ENCODE results near the gene PPA1.

Gene PPA1

DNA sequence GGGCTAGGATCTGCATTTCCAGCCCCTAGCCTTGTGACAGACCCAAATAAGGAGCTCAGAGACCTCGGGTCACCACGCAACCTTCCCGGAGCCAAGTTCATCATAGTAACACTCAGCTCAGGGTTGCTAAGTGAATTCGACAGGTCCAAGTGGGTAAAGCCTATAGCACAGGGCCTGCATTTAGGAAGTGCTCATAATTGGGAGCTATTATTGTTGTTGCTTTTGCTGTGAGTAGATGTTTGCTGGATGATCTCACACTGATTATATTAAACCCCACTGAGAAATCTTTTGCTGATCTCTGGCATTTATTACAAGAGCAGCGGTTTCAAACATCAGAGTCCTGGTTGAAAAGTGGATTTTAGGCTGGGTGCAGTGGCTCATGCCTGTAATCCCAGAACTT, 42.6 kb downstream of the PPA1 start:
- no peaks in the 10 kb centered on the region for H3K27me3 ChIP-seq (ENCODE audit: insufficient read depth, low read length, poor library complexity)
- H3K9ac ChIP-seq (ENCODE audit: low read depth, low read length), result no peak overlapping the region
- H3K9me3 ChIP-seq (ENCODE audit: insufficient read depth, low read length, severe bottlenecking), result no peaks in the 10 kb centered on the region
- no peaks in the 10 kb centered on the region for H3K4me1 ChIP-seq (ENCODE audit: insufficient read depth, low read length)
- no peaks in the 10 kb centered on the region for H3K79me2 ChIP-seq (ENCODE audit: insufficient read depth, low read length)
- H3K4me2 ChIP-seq (ENCODE audit: insufficient read depth, low read length), result no peak overlapping the region
- no peak overlapping the region for H3K4me3 ChIP-seq (ENCODE audit: low read depth in 1 of 2, low read length in 2 of 2)
- H3K27ac ChIP-seq (ENCODE audit: low read length), result no peak overlapping the region
- ATAC-seq (ENCODE audit: insufficient read depth, low read depth) (no peak), DNase-seq (no peak)
- H3K36me3 ChIP-seq (ENCODE audit: insufficient read depth, low read length), result no peaks in the 10 kb centered on the region
- TF ChIP-seq CTCF (IDR thresholded peaks at IDR 0.05; ENCODE audit: borderline replicate concordance, extremely low read depth, low read length, poor library complexity, severe bottlenecking) (no peak), EZH2 (IDR thresholded peaks at IDR 0.05; ENCODE audit: borderline replicate concordance, low read depth, low read length, severe bottlenecking) (no peak)
- no peak overlapping the region for H2AFZ ChIP-seq (ENCODE audit: low read depth, low read length)
- H4K20me1 ChIP-seq (ENCODE audit: insufficient read depth, low read length), result no peaks in the 10 kb centered on the region

DNA sequence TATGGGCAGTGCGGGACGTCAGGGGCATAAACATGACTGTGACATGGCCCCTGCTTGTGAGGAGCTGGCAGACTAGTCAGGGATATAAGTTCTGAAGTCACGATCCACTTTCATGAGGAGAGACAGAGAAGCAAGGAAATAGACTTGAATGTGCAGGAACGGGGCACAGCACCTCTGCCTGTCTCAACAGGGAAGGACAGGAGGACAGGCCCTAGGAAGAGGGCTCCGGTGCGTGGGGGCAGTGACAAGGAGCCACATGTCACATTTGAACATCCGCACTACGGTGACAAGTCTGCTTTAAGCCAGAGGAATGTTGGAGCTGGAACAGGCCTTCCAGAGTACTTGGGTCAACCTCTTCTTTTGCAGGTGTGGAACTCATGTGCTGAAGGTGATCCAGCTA, 43.1 kb downstream of the PPA1 start:
- H4K20me1 ChIP-seq (ENCODE audit: insufficient read depth, low read length), result no peaks in the 10 kb centered on the region
- H3K27ac ChIP-seq (ENCODE audit: low read length), result no peak overlapping the region
- H3K4me2 ChIP-seq (ENCODE audit: insufficient read depth, low read length), result no peak overlapping the region
- H3K79me2 ChIP-seq (ENCODE audit: insufficient read depth, low read length), result no peaks in the 10 kb centered on the region
- H3K4me1 ChIP-seq (ENCODE audit: insufficient read depth, low read length), result no peaks in the 10 kb centered on the region
- no peak overlapping the region for H2AFZ ChIP-seq (ENCODE audit: low read depth, low read length)
- H3K4me3 ChIP-seq (ENCODE audit: low read depth in 1 of 2, low read length in 2 of 2), result no peak overlapping the region
- DNase-seq (no peak), ATAC-seq (ENCODE audit: insufficient read depth, low read depth) (no peak)
- no peak overlapping the region for H3K9ac ChIP-seq (ENCODE audit: low read depth, low read length)
- no peaks in the 10 kb centered on the region for H3K36me3 ChIP-seq (ENCODE audit: insufficient read depth, low read length)
- H3K9me3 ChIP-seq (ENCODE audit: insufficient read depth, low read length, severe bottlenecking), result no peaks in the 10 kb centered on the region
- no peaks in the 10 kb centered on the region for H3K27me3 ChIP-seq (ENCODE audit: insufficient read depth, low read length, poor library complexity)
- no peak for TF ChIP-seq EZH2 (IDR thresholded peaks at IDR 0.05; ENCODE audit: borderline replicate concordance, low read depth, low read length, severe bottlenecking)
- TF ChIP-seq CTCF (IDR thresholded peaks at IDR 0.05; ENCODE audit: borderline replicate concordance, extremely low read depth, low read length, poor library complexity, severe bottlenecking), result no peak

DNA sequence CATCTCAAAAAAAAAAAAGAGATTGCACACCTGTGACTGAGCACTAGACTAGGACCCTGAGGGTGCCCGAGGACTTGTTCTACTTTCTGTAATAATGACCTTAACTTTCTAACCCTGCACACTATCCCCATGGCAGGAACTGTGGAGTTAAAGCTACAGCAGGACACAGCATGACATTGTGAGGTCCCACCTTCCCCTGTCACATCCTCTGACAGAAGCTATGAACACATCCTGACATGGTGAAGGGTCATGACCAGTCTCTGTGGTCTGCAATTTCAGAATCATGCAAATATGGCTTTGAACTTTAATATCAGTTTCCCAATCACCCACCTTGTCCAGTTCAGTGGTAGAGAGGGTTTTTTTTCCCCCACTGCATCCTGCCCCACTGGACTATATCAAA, 44.5 kb downstream of the PPA1 start:
- Histone ChIP-seq H2AFZ (ENCODE audit: low read depth, low read length) (no peak overlapping the region), H3K27ac (ENCODE audit: low read length) (no peak overlapping the region), H3K4me1 (ENCODE audit: insufficient read depth, low read length) (no peaks in the 10 kb centered on the region), H3K9me3 (ENCODE audit: insufficient read depth, low read length, severe bottlenecking) (no peaks in the 10 kb centered on the region), H3K4me3 (ENCODE audit: low read depth in 1 of 2, low read length in 2 of 2) (no peak overlapping the region), H4K20me1 (ENCODE audit: insufficient read depth, low read length) (no peaks in the 10 kb centered on the region), H3K4me2 (ENCODE audit: insufficient read depth, low read length) (no peak overlapping the region), H3K79me2 (ENCODE audit: insufficient read depth, low read length) (no peaks in the 10 kb centered on the region), H3K27me3 (ENCODE audit: insufficient read depth, low read length, poor library complexity) (peaks cover under 1% of the 10 kb centered on the region), H3K36me3 (ENCODE audit: insufficient read depth, low read length) (no peaks in the 10 kb centered on the region), H3K9ac (ENCODE audit: low read depth, low read length) (no peak overlapping the region)
- TF ChIP-seq CTCF (IDR thresholded peaks at IDR 0.05; ENCODE audit: borderline replicate concordance, extremely low read depth, low read length, poor library complexity, severe bottlenecking) (no peak), EZH2 (IDR thresholded peaks at IDR 0.05; ENCODE audit: borderline replicate concordance, low read depth, low read length, severe bottlenecking) (no peak)
- ATAC-seq (ENCODE audit: insufficient read depth, low read depth) (no peak), DNase-seq (no peak)

DNA sequence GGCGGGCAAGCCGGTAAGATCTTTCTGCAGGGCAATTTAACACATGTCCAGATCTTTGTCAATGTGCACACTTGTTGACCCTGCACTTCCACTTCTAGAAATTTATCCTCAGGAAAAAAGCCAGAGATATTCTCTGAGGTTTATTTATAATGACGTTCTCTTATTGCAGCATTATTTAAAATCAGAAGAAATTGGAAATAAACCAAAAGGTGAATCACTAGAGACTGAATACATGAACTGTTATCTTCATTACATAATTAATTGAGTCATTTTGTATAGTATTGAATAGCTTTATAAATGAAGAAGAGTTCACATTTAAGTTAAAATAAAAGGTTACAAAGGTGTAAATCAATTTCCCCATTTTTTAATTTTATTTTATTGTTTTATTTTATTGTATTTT, 46.7 kb downstream of the PPA1 start:
- Histone ChIP-seq H3K9ac (ENCODE audit: low read depth, low read length) (no peak overlapping the region), H3K4me3 (ENCODE audit: low read depth in 1 of 2, low read length in 2 of 2) (no peak overlapping the region), H3K36me3 (ENCODE audit: insufficient read depth, low read length) (no peaks in the 10 kb centered on the region), H4K20me1 (ENCODE audit: insufficient read depth, low read length) (no peaks in the 10 kb centered on the region), H3K9me3 (ENCODE audit: insufficient read depth, low read length, severe bottlenecking) (no peaks in the 10 kb centered on the region), H3K27me3 (ENCODE audit: insufficient read depth, low read length, poor library complexity) (peaks cover 2% of the 10 kb centered on the region), H3K4me1 (ENCODE audit: insufficient read depth, low read length) (no peaks in the 10 kb centered on the region), H3K27ac (ENCODE audit: low read length) (no peak overlapping the region), H2AFZ (ENCODE audit: low read depth, low read length) (no peak overlapping the region), H3K79me2 (ENCODE audit: insufficient read depth, low read length) (no peaks in the 10 kb centered on the region), H3K4me2 (ENCODE audit: insufficient read depth, low read length) (no peak overlapping the region)
- ATAC-seq (ENCODE audit: insufficient read depth, low read depth) (no peak), DNase-seq (no peak)
- no peak for TF ChIP-seq CTCF (IDR thresholded peaks at IDR 0.05; ENCODE audit: borderline replicate concordance, extremely low read depth, low read length, poor library complexity, severe bottlenecking)
- TF ChIP-seq EZH2 (IDR thresholded peaks at IDR 0.05; ENCODE audit: borderline replicate concordance, low read depth, low read length, severe bottlenecking), result no peak
